Skeletal muscle cell (primary cell): ENCODE results near the gene SLC4A11.
"Not testable (repeated sequence)": the region's sequence is repeated elsewhere in the genome, so short reads cannot be mapped to it uniquely, and the experiment has no call there.

Source experiments
- DNase-seq: peaks from one replicate; pipeline ENCODE4 v3.0.0-alpha.2; 2010; ENCODE audit warnings: low read depth
- H3K4me3 ChIP-seq: 2 replicates; pipeline ENCODE4 v1.5.1; 2011; ENCODE audit warnings: low read depth, mild to moderate bottlenecking, control low read depth, low read length, moderate library complexity

The SLC4A11 gene

DNA sequence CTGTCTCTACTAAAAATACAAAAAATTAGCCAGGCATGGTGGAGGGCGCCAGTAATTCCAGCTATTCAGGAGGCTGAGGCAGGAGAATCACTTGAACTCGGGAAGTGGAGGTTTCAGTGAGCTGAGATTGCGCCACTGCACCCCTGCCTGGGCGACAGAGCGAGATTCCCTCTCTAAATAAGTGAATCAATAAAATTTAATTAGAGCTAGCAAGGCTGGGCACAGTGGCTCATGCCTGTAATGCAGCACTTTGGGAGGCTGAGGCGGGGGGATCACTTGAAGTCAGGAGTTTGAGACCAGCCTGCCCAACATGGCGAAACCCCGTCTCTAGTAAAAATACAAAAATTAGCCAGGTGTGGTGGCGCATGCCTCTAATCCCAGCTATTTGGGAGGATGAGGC lies 51.1 kb downstream of the SLC4A11 start:
- H3K4me3 ChIP-seq, DNase-seq: not testable (repeated sequence)

GRCh38 chr20:3183896-3184612 lies 54.9 kb downstream of the SLC4A11 start:
- H3K4me3 ChIP-seq, result no peak overlapping the region
- DNase-seq, result no peak

DNA sequence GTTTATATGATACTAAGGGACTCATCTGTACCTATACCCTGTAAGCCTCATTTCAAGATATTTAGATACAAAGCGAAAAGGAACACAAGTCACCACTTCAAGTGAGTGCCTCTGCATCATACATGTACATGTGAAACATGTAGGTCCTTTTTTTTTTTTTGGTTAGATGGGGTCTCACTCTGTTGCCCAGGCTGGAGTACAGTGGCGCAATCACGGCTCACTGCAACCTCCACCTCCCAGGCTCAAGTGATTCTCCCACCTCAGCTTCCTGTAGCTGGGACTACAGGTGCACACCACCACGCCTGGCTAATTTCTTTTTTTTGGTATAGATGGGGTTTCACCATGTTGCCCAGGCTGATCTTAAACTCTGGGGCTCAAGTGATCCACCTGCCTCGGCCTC lies 56.6 kb downstream of the SLC4A11 start:
- DNase-seq, H3K4me3 ChIP-seq: not testable (repeated sequence)

DNA sequence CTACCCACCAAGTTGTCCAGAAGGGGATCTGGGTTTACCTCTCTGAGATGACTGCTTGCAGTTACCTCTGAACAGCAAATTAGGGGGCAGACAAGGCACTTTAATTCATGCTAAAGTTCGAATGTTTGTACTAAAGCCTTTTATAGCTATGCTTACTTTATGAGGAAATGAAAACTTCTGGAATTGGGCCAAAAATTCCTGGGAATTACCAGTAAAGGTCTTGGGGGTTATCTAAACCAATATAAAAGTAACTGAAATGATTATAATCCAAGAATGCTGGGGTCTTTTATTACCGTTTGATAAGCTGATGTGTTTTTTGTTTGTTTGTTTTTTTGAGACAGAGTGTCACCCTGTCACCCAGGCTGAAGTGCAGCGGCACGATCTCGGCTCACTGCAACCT lies 57.7 kb downstream of the SLC4A11 start:
- no peak overlapping the region for H3K4me3 ChIP-seq
- DNase-seq, result no peak

DNA sequence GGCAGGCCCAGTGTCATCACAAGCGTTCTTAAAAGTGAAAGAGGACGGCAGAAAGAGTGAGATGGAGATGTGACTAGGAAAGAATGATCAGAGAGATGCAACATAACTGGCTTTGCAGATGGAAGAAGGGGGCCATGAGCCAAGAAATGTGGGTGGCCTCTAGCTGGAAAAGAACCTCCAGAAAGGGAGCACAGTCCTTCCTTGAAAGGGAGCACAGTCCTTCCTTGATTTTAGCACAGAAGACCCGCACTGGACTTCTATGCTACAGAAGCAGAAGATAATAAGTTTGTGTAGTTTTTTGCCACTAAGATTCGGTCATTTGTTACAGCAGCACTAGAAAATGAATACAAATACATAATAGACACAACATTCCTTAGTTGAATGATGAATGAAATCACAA lies 58.7 kb downstream of the SLC4A11 start:
- H3K4me3 ChIP-seq, result no peak overlapping the region
- DNase-seq, result no peak

DNA sequence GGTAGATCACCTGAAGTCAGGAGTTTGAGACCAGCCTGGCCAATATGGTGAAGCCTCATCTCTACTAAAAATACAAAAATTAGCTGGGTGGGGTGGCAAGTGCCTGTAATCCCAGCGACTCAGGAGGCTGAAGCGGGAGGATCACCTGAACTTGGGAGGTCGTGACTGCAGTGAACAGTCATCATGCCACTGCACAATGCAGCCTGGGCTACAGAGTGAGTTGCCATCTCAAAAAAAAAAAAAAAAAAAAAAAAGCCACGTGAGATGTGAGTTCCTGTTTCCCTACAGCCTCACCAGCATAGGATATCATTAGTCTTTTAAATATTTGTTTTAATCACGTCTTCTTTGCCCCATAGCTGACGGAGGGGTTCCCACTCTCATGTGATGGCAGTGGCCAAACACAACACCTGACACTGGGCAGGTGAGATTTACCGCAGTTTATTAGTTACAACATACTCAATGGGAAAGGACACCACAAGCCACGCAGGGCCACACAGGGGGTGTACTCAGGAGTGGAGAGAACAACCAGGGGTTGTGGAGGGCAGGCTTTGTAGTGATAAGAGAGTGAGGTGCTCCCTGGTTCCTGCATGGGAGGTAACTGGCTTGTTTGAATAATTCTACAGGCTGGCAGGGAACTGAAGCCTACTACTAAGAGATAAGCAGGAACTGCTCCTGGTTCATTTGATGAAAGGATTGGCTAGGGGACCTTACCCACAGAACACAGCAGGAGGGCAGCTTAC lies 61.1 kb downstream of the SLC4A11 start:
- no peak overlapping the region for H3K4me3 ChIP-seq
- DNase-seq, result no peak
